Astrocyte (in vitro differentiated cells and primary cell): Measurements from ENCODE around the gene AKR1A1. TPM values are rescaled to one million over a fixed set of nuclear protein-coding genes. Genes with fewer than 3 reads are reported as not detected.

Experiments
- DNase-seq: peaks from one replicate; pipeline ENCODE4 v3.0.0-alpha.2; 2010; ENCODE audit warnings: low read depth
- FAIRE-seq: peaks from 2 replicates; lab custom pipeline; 2011; peaks lifted over from hg19 to GRCh38; lab: Jason Lieb, UNC
- H2AFZ ChIP-seq: 2 replicates; pipeline ENCODE4 v1.6.0; 2012; ENCODE audit warnings: low read depth, low read length, inconsistent platforms
- H3K27ac ChIP-seq: 2 replicates; pipeline ENCODE4 v1.5.1; 2011; ENCODE audit warnings: low read depth, low read length, inconsistent platforms
- H3K27me3 ChIP-seq: 2 replicates; pipeline ENCODE4 v1.6.0; 2011; ENCODE audit warnings: low read length, inconsistent platforms; ENCODE audit not compliant: insufficient read depth
- H3K36me3 ChIP-seq: 2 replicates; pipeline ENCODE4 v1.5.1; 2011; ENCODE audit warnings: low read length, inconsistent platforms; ENCODE audit not compliant: insufficient read depth
- H3K4me1 ChIP-seq: 2 replicates; pipeline ENCODE4 v1.5.1; 2011; ENCODE audit warnings: low read length, inconsistent platforms; ENCODE audit not compliant: insufficient read depth
- H3K4me2 ChIP-seq: 2 replicates; pipeline ENCODE4 v1.6.0; 2012; ENCODE audit warnings: low read length, inconsistent platforms
- H3K4me3 ChIP-seq: 2 replicates; pipeline ENCODE4 v1.5.1; 2011; ENCODE audit warnings: low read depth, mild to moderate bottlenecking, low read length, inconsistent platforms; ENCODE audit not compliant: insufficient read depth
- H3K79me2 ChIP-seq: 2 replicates; pipeline ENCODE4 v1.6.0; 2012; ENCODE audit warnings: mild to moderate bottlenecking, low read length, inconsistent platforms; ENCODE audit not compliant: insufficient read depth
- H3K9ac ChIP-seq: 2 replicates; pipeline ENCODE4 v1.6.0; 2012; ENCODE audit warnings: mild to moderate bottlenecking, low read length, inconsistent platforms
- H3K9me3 ChIP-seq: 2 replicates; pipeline ENCODE4 v1.5.1; 2012; ENCODE audit warnings: low read depth, mild to moderate bottlenecking, low read length, inconsistent platforms; ENCODE audit not compliant: insufficient read depth
- H4K20me1 ChIP-seq: 2 replicates; pipeline ENCODE4 v1.6.0; 2012; ENCODE audit warnings: low read length, inconsistent platforms; ENCODE audit not compliant: insufficient read depth
- H3K27ac Mint-ChIP-seq: one replicate; pipeline ENCODE4 v1.8.0; 2021; ENCODE audit warnings: mild to moderate bottlenecking, mixed read lengths; ENCODE audit not compliant: unreplicated experiment
- H3K27me3 Mint-ChIP-seq: one replicate; pipeline ENCODE4 v1.8.0; 2021; ENCODE audit warnings: low read depth, mixed read lengths; ENCODE audit not compliant: unreplicated experiment
- H3K36me3 Mint-ChIP-seq: one replicate; pipeline ENCODE4 v1.8.0; 2021; ENCODE audit warnings: low read depth, mixed read lengths; ENCODE audit not compliant: unreplicated experiment
- H3K4me1 Mint-ChIP-seq: one replicate; pipeline ENCODE4 v1.8.0; 2021; ENCODE audit warnings: low read depth, mixed read lengths; ENCODE audit not compliant: unreplicated experiment
- H3K4me3 Mint-ChIP-seq: one replicate; pipeline ENCODE4 v1.8.0; 2021; ENCODE audit warnings: mild to moderate bottlenecking, moderate library complexity, mixed read lengths; ENCODE audit not compliant: unreplicated experiment
- H3K9me3 Mint-ChIP-seq: one replicate; pipeline ENCODE4 v1.8.0; 2021; ENCODE audit warnings: mild to moderate bottlenecking, mixed read lengths; ENCODE audit not compliant: unreplicated experiment
- EZH2 ChIP-seq: IDR thresholded peaks from 2 replicates; pipeline ENCODE4 v1.6.1; 2012; ENCODE audit warnings: mild to moderate bottlenecking, low read length, inconsistent platforms; ENCODE audit not compliant: insufficient read depth
- total RNA-seq: library from RNA; stranded (reverse); gene quantifications from 2 replicates; pipeline ENCODE4 v1.2.1, GENCODE V29; 2021
- TF ChIP-seq, protein P1 (sequence below): IDR thresholded peaks from 2 replicates; pipeline ENCODE4 v1.5.1; 2011; ENCODE audit warnings: low read depth, mild to moderate bottlenecking, inconsistent platforms, low read length, moderate library complexity; ENCODE audit not compliant: insufficient read depth

The AKR1A1 gene
- total RNA-seq, 1 donor from 2014 or later, result 118 TPM

DNA sequence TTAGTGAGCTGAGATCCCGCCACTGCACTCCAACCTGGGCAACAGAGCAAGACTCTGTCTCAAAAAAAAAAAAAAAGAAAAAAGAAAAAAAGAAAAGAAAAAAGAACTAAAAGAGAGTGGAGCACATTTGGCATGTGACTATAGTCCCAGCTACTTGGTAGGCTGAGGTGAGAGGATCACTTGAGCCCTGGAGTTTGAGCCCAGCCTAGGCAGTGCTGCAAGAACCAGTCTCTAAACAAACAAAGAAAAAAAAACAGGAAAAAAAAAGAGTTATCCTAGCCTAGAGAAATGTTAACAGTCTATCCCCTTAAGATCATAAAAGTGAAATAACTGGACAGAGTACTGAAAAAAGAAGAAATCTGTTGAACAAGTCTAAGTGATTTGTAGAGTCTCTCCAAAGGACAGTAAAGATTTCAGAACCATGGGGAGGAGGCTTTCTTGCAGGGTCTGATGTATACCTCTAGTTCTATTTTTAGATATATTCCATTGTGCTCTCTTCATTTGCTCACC, 24.4 kb upstream of the AKR1A1 start:
- H3K4me3 Mint-ChIP-seq, result no peak overlapping the region
- Histone ChIP-seq H3K27ac (no peak overlapping the region), H3K9ac (no peak overlapping the region), H3K9me3 (no peaks in the 10 kb centered on the region), H3K4me2 (no peak overlapping the region), H3K27me3 (no peaks in the 10 kb centered on the region), H3K79me2 (peaks cover 5% of the 10 kb centered on the region), H2AFZ (no peak overlapping the region), H4K20me1 (peaks cover 2% of the 10 kb centered on the region), H3K4me3 (no peak overlapping the region), H3K36me3 (no peaks in the 10 kb centered on the region), H3K4me1 (peaks cover 9% of the 10 kb centered on the region)
- no peaks in the 10 kb centered on the region for H3K27me3 Mint-ChIP-seq
- peaks cover 17% of the 10 kb centered on the region for H3K4me1 Mint-ChIP-seq
- no peak overlapping the region for H3K27ac Mint-ChIP-seq
- DNase-seq, result no peak
- no peak for TF ChIP-seq EZH2
- TF ChIP-seq, protein P1, sequence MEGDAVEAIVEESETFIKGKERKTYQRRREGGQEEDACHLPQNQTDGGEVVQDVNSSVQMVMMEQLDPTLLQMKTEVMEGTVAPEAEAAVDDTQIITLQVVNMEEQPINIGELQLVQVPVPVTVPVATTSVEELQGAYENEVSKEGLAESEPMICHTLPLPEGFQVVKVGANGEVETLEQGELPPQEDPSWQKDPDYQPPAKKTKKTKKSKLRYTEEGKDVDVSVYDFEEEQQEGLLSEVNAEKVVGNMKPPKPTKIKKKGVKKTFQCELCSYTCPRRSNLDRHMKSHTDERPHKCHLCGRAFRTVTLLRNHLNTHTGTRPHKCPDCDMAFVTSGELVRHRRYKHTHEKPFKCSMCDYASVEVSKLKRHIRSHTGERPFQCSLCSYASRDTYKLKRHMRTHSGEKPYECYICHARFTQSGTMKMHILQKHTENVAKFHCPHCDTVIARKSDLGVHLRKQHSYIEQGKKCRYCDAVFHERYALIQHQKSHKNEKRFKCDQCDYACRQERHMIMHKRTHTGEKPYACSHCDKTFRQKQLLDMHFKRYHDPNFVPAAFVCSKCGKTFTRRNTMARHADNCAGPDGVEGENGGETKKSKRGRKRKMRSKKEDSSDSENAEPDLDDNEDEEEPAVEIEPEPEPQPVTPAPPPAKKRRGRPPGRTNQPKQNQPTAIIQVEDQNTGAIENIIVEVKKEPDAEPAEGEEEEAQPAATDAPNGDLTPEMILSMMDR, result no peak
- no peaks in the 10 kb centered on the region for H3K36me3 Mint-ChIP-seq
- FAIRE-seq, result no peak
- H3K9me3 Mint-ChIP-seq, result no peaks in the 10 kb centered on the region

DNA sequence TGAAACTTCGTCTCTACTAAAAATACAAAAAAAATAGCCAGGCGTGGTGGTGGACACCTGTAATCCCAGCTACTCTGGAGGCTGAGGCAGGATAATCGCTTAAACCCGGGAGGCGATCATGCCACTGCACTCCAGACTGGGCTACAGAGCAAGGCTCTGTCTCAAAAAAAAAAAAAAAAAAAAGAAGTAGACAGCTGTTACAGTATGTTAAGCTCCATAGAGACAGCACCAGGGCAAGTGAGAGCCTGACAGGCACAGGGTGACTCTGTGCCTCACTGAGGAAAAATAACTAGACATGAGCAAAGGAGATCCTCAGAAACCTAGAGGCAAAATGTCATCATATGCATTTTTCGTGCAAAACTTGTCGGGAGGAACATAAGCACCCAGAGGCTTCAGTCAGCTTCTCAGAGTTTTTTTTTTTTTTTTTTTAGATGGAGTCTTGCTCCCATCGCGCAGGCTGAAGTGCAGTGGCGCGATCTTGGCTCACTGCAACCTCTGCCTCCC, 19.9 kb upstream of the AKR1A1 start:
- Histone ChIP-seq H3K79me2 (no peaks in the 10 kb centered on the region), H3K9me3 (no peaks in the 10 kb centered on the region), H4K20me1 (no peaks in the 10 kb centered on the region), H3K27me3 (no peaks in the 10 kb centered on the region), H3K36me3 (no peaks in the 10 kb centered on the region), H3K4me1 (no peaks in the 10 kb centered on the region), H3K27ac (no peak overlapping the region), H2AFZ (no peak overlapping the region), H3K9ac (no peak overlapping the region), H3K4me3 (no peak overlapping the region), H3K4me2 (no peak overlapping the region)
- no peak for TF ChIP-seq EZH2
- TF ChIP-seq, protein P1, result no peak
- peaks cover 3% of the 10 kb centered on the region for H3K4me1 Mint-ChIP-seq
- no peaks in the 10 kb centered on the region for H3K9me3 Mint-ChIP-seq
- no peaks in the 10 kb centered on the region for H3K36me3 Mint-ChIP-seq
- H3K4me3 Mint-ChIP-seq, result no peak overlapping the region
- no peaks in the 10 kb centered on the region for H3K27me3 Mint-ChIP-seq
- DNase-seq (no peak), FAIRE-seq (no peak)
- H3K27ac Mint-ChIP-seq, result no peak overlapping the region

DNA sequence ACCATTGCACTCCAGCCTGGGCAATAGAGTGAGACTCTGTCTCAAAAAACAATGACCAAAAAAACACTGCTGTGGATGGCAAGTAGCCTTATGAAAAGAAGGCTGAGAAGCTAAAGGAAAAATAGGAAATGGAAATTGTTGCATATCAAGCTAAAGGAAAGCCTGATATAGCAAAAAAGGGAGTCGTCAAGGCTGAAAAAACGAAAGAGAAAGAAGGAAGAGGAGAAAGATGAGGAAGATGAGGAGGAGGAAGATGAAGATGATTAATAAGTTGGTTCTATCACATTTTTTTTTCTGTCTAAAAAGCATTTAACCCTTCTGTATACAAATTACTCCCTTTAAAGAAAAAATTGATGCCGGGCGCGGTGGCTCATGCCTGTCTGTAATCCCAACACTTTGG, 18.8 kb upstream of the AKR1A1 start:
- H3K4me3 Mint-ChIP-seq, result no peak overlapping the region
- H3K27me3 Mint-ChIP-seq, result peaks cover 1% of the 10 kb centered on the region
- no peak overlapping the region for H3K4me2 ChIP-seq
- H3K4me3 ChIP-seq, result no peak overlapping the region
- no peaks in the 10 kb centered on the region for H3K36me3 Mint-ChIP-seq
- H3K9me3 Mint-ChIP-seq, result no peaks in the 10 kb centered on the region
- no peak overlapping the region for H3K9ac ChIP-seq
- DNase-seq (no peak), FAIRE-seq (no peak)
- no peak overlapping the region for H2AFZ ChIP-seq
- H3K36me3 ChIP-seq, result no peaks in the 10 kb centered on the region
- H3K27me3 ChIP-seq, result no peaks in the 10 kb centered on the region
- no peaks in the 10 kb centered on the region for H3K4me1 ChIP-seq
- no peaks in the 10 kb centered on the region for H3K9me3 ChIP-seq
- H3K27ac ChIP-seq, result no peak overlapping the region
- H4K20me1 ChIP-seq, result no peaks in the 10 kb centered on the region
- TF ChIP-seq, protein P1, result no peak
- TF ChIP-seq EZH2, result no peak
- no peaks in the 10 kb centered on the region for H3K79me2 ChIP-seq
- peaks cover 7% of the 10 kb centered on the region for H3K4me1 Mint-ChIP-seq
- no peak overlapping the region for H3K27ac Mint-ChIP-seq
